ENCODE data around the gene NFIA.

NFIA gene

DNA sequence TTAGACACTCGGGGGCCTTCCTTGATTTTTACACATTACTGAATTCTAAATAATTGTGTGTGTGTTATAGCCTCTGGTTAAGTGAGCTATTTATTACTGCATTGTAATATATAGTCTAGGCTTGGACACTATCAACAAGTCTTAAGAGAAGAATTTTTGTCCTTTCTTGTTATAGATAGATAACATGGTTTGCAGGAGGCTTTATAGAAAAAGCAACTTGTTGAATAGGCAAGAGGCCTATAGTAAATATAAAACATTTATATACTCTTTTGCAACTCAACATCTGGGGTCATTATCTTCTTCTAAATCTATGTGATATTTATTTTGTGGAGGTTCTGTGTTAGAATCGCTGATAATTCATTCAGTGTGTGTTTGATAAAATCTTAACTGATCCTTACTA is 293.8 kb downstream of the NFIA start:
- Histone ChIP-seq H3K9me3 (replicated peaks; ENCODE audit: insufficient read depth, low read length) (no peaks in the 10 kb centered on the region), H3K4me2 (ENCODE audit: low read depth, low read length) (no peak overlapping the region), H3K79me2 (ENCODE audit: low read length) (no peaks in the 10 kb centered on the region), H3K9me2 (replicated peaks; ENCODE audit: insufficient read depth, low read length) (no peaks in the 10 kb centered on the region), H3K9ac (ENCODE audit: low read length) (no peak overlapping the region), H3K27me3 (replicated peaks; ENCODE audit: insufficient read depth, low read length) (no peaks in the 10 kb centered on the region), H3K4me3 (ENCODE audit: low read length) (no peak overlapping the region), H3F3A (ENCODE audit: insufficient read depth, low read length) (no peaks in the 10 kb centered on the region), H3K4me1 (ENCODE audit: low read length) (peaks cover 18% of the 10 kb centered on the region), H3K27ac (ENCODE audit: low read length) (no peak overlapping the region), H3K36me3 (replicated peaks; ENCODE audit: insufficient read depth, low read length) (no peaks in the 10 kb centered on the region), H4K20me1 (ENCODE audit: insufficient read depth, low read length) (no peaks in the 10 kb centered on the region), H2AFZ (ENCODE audit: low read length) (no peak overlapping the region)
- DNase-seq, result no peak
- TF ChIP-seq EZH2 (optimal IDR thresholded peaks at IDR 0.05; ENCODE audit: low read depth, low read length) (no peak), EZH2phosphoT487 (IDR thresholded peaks at IDR 0.05; ENCODE audit: low read length) (no peak)
- TF ChIP-seq, protein P1, sequence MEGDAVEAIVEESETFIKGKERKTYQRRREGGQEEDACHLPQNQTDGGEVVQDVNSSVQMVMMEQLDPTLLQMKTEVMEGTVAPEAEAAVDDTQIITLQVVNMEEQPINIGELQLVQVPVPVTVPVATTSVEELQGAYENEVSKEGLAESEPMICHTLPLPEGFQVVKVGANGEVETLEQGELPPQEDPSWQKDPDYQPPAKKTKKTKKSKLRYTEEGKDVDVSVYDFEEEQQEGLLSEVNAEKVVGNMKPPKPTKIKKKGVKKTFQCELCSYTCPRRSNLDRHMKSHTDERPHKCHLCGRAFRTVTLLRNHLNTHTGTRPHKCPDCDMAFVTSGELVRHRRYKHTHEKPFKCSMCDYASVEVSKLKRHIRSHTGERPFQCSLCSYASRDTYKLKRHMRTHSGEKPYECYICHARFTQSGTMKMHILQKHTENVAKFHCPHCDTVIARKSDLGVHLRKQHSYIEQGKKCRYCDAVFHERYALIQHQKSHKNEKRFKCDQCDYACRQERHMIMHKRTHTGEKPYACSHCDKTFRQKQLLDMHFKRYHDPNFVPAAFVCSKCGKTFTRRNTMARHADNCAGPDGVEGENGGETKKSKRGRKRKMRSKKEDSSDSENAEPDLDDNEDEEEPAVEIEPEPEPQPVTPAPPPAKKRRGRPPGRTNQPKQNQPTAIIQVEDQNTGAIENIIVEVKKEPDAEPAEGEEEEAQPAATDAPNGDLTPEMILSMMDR (IDR thresholded peaks at IDR 0.05; ENCODE audit: low read length), result no peak

DNA sequence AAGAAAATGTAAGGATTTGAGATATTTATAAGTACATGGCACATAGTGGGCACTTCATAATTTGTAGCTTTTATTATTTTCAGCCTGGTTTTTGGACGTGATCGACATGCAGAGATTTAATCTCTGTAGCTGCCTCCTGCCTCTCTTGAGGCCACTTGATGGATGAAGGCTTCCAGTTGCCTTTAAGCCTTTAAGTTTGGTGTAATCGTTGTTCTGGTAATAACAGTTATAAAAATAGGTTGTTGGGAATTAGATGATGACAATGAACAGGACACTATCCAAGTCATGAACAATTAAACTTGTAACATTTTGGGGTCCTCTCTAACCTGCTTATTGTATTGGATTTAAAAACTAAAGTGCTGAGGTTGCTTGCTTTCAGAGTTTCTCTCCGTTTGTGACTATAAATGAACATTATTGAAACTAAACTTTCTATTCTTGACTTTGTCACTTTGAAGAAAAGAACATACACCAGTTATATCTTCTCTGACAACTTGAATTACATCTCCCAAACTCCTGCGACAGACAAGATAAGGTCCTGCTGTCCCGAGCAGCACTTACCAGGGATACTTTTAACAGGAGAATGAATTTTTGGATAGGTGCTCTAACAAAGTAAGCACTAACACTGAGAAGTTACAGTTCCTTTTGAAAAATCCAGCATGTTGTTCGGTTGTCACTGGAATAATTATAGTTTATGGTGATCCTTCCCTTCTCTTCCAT is 295.0 kb downstream of the NFIA start:
- Histone ChIP-seq H3K4me2 (ENCODE audit: low read depth, low read length) (peak overlapping the region; percentile 51), H3F3A (ENCODE audit: insufficient read depth, low read length) (no peaks in the 10 kb centered on the region), H3K4me1 (ENCODE audit: low read length) (peaks cover 18% of the 10 kb centered on the region), H4K20me1 (ENCODE audit: insufficient read depth, low read length) (no peaks in the 10 kb centered on the region), H3K9me3 (replicated peaks; ENCODE audit: insufficient read depth, low read length) (no peaks in the 10 kb centered on the region), H3K9ac (ENCODE audit: low read length) (no peak overlapping the region), H3K27ac (ENCODE audit: low read length) (no peak overlapping the region), H2AFZ (ENCODE audit: low read length) (no peak overlapping the region), H3K27me3 (replicated peaks; ENCODE audit: insufficient read depth, low read length) (no peaks in the 10 kb centered on the region), H3K79me2 (ENCODE audit: low read length) (no peaks in the 10 kb centered on the region), H3K9me2 (replicated peaks; ENCODE audit: insufficient read depth, low read length) (no peaks in the 10 kb centered on the region), H3K36me3 (replicated peaks; ENCODE audit: insufficient read depth, low read length) (no peaks in the 10 kb centered on the region), H3K4me3 (ENCODE audit: low read length) (no peak overlapping the region)
- peak; percentile 14 for DNase-seq
- no peak for TF ChIP-seq EZH2 (optimal IDR thresholded peaks at IDR 0.05; ENCODE audit: low read depth, low read length)
- no peak for TF ChIP-seq EZH2phosphoT487 (IDR thresholded peaks at IDR 0.05; ENCODE audit: low read length)
- TF ChIP-seq, protein P1 (IDR thresholded peaks at IDR 0.05; ENCODE audit: low read length), result no peak

DNA sequence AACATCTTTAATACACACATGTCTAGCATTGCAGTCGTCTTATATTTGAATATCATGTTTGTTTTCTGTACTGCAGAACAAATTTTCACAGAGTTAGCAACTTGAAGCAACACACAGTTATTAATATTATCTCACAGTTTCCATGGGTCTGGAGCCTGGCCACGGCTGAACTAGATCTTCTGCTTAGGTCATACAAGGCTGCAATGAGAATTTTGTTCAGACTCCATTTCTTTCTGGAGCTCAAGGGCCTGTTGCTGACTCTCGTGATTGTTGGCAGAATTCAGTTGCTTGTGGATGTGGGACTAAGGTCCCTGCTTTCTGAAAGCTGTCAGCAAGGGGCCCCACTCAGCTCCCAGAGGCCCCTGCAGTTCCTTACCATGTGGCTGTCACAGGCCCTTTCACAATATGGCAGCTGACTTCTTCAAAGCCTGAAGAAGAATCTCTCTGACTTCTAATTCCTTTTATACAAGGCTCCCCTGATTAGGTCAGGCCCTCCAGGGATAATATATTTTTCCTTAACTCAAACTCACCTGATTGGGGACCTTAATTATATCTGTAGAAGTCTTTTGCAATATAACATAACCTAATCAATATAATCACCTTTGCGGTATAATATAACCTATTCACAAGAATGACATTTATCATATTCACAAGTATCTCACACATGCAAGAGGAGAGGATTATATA is 296.3 kb downstream of the NFIA start:
- H3K4me2 ChIP-seq (ENCODE audit: low read depth, low read length), result no peak overlapping the region
- H3K36me3 ChIP-seq (replicated peaks; ENCODE audit: insufficient read depth, low read length), result no peaks in the 10 kb centered on the region
- H3K27ac ChIP-seq (ENCODE audit: low read length), result no peak overlapping the region
- no peak for DNase-seq
- H3K4me1 ChIP-seq (ENCODE audit: low read length), result peaks cover 18% of the 10 kb centered on the region
- no peaks in the 10 kb centered on the region for H3K9me3 ChIP-seq (replicated peaks; ENCODE audit: insufficient read depth, low read length)
- H3F3A ChIP-seq (ENCODE audit: insufficient read depth, low read length), result no peaks in the 10 kb centered on the region
- TF ChIP-seq EZH2 (optimal IDR thresholded peaks at IDR 0.05; ENCODE audit: low read depth, low read length) (no peak), EZH2phosphoT487 (IDR thresholded peaks at IDR 0.05; ENCODE audit: low read length) (no peak)
- TF ChIP-seq, protein P1 (IDR thresholded peaks at IDR 0.05; ENCODE audit: low read length), result no peak
- H3K79me2 ChIP-seq (ENCODE audit: low read length), result no peaks in the 10 kb centered on the region
- H4K20me1 ChIP-seq (ENCODE audit: insufficient read depth, low read length), result no peaks in the 10 kb centered on the region
- no peaks in the 10 kb centered on the region for H3K27me3 ChIP-seq (replicated peaks; ENCODE audit: insufficient read depth, low read length)
- no peaks in the 10 kb centered on the region for H3K9me2 ChIP-seq (replicated peaks; ENCODE audit: insufficient read depth, low read length)
- H2AFZ ChIP-seq (ENCODE audit: low read length), result no peak overlapping the region
- no peak overlapping the region for H3K9ac ChIP-seq (ENCODE audit: low read length)
- no peak overlapping the region for H3K4me3 ChIP-seq (ENCODE audit: low read length)
